SW480 (cell line): Measurements from ENCODE around the gene CLEC18A.
"Not testable (repeated sequence)": the region's sequence is repeated elsewhere in the genome, so short reads cannot be mapped to it uniquely, and the experiment has no call there.

Experiments used
- DNase-seq: peaks from one replicate; pipeline ENCODE4 v3.0.0-alpha.2; 2016; ENCODE audit warnings: low spot score

CLEC18A gene

DNA sequence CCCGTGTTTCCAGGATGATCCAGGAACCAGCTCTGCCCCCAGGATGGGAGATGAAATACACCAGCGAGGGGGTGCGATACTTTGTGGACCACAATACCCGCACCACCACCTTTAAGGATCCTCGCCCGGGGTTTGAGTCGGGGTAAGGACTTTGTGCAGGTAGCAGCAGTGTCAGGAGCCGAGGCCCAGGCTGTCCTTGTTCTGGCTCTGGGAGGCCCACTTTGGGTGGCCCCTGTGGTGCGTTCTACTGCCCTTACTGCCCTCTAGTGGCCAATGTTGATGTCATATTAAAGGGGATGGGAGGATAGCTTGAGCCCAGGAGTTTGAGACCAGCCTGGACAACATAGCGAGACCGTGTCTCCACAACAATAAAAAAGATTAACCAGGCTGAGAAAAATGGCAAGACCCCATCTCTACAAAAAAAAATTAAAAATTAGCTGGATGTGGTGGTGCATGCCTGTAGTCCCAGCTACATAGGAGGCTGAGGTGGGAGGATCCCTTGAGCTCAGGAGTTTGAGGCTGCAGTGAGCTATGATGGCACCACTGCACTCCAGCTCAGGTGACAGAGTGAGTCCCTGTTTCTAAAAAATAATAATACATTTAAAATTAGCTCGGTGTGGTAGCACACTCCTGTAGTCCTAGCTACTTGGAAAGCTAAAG lies 20.9 kb upstream of the CLEC18A start:
- DNase-seq, result peak; percentile 29

DNA sequence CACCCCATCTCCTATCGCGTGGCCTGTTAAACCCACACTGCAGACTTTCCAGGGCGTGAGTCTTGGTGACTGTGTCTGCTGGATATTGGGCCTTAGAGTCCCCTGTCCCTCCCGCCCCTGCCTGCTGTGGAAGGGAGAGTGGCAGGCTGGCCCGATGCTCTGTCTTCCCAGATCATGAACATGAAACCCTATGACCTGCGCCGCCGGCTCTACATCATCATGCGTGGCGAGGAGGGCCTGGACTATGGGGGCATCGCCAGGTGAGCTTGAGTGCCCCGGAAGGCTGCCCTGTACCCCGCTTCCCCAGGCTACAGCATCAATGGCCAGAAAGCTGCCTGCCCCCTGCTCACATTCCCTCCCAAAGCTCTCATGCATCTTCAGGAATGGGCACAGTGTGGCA lies 19.5 kb upstream of the CLEC18A start:
- no peak for DNase-seq

- no peak for DNase-seq
Measured at GRCh38 chr16:69932228-69932627, 18.9 kb upstream of the CLEC18A start.

- no peak for DNase-seq
Measured at GRCh38 chr16:69932691-69933392, 18.3 kb upstream of the CLEC18A start.

GRCh38 chr16:69934044-69934443 lies 17.1 kb upstream of the CLEC18A start:
- no peak for DNase-seq

DNA sequence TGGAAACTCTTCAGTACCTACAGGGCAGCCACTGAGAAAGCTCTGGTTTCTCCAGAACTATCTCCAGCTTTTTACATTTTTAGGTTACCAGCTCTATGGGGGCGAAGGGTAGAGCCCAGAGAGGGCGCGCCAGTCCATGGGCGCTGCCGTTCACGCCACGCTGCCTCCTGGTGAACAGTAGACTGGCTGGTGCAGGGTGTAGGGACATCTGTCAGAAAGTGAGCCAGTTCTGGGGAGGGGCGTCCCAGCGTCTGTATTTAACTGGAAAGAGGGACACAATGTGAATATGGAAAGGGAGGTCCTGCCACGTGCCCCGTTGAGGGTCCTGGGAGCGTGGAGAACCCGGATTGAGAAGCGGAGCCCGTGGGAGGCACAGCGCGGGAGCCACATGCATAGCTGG lies 16.4 kb upstream of the CLEC18A start:
- no peak for DNase-seq

DNA sequence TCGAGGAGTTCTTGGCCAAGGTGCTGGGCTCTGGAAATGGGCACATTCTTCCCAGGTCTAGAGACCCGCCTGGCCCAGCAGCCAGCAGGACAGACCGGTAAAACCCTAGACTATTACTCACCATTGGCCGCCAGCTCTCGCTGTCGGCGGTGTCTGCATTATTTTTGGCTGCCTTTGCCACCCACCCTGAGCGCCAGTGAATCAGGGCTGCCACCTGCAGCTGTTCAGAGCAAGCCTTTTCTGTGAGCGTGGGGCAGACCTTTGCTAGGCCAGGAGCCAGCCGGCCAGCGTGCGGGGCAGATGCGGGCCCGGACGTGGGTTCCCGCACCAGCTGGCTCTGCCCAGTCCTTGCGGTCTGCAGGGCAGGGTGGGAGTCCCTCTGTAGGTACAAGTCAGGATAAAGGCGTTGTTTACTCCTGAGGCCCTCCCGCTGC lies 15.8 kb upstream of the CLEC18A start:
- no peak for DNase-seq

- DNase-seq, result no peak
Measured at GRCh38 chr16:69935740-69936139, 15.4 kb upstream of the CLEC18A start.

- no peak for DNase-seq
Measured at GRCh38 chr16:69936252-69936651, 14.9 kb upstream of the CLEC18A start.

GRCh38 chr16:69936751-69937211 lies 14.4 kb upstream of the CLEC18A start:
- DNase-seq, result no peak

- DNase-seq, result no peak
Measured at GRCh38 chr16:69937465-69937951, 13.6 kb upstream of the CLEC18A start.

DNA sequence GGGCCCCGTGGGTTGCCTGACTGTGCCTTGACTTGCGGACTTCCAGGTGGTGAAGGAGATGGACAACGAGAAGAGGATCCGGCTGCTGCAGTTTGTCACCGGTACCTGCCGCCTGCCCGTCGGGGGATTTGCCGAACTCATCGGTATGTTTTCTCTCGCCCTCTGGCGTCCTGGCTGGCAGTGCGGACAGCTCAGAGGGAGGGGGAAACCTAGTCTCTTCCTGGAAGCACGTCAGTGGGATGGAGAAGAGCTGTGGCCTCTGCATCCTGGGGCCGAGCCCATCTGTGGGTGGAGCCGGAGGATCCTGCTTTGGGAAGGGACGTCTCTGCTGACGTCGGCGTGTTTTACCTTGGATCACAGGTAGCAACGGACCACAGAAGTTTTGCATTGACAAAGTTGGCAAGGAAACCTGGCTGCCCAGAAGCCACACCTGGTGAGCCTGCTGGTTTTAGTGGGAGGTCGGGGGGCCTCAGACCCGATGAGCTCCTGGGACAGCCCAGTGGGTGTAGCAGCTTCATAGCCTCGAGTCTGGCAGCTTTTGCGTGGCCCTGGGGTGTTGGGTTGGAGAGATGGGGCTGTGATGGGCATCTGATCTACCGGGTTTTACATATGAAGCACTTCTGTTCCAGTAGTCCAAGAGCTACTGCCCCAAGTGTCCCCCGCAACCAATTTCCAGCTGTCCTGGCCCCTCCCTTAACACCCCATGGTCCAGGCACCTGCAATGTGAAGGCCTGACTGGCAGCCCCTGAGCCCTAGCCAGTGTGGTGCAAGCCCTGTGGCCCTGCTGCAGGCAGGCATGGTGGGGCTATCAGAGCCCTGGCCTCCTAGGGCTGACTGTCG lies 11.9 kb upstream of the CLEC18A start:
- DNase-seq, result no peak

DNA sequence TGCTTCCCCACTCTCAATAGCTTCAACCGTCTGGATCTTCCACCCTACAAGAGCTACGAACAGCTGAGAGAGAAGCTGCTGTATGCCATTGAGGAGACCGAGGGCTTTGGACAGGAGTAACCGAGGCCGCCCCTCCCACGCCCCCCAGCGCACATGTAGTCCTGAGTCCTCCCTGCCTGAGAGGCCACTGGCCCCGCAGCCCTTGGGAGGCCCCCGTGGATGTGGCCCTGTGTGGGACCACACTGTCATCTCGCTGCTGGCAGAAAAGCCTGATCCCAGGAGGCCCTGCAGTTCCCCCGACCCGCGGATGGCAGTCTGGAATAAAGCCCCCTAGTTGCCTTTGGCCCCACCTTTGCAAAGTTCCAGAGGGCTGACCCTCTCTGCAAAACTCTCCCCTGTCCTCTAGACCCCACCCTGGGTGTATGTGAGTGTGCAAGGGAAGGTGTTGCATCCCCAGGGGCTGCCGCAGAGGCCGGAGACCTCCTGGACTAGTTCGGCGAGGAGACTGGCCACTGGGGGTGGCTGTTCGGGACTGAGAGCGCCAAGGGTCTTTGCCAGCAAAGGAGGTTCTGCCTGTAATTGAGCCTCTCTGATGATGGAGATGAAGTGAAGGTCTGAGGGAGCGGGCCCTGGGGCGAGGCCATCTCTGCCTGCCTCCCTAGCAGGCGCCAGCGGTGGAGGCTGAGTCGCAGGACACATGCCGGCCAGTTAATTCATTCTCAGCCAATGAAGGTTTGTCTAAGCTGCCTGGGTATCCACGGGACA lies 11.1 kb upstream of the CLEC18A start:
- no peak for DNase-seq

DNA sequence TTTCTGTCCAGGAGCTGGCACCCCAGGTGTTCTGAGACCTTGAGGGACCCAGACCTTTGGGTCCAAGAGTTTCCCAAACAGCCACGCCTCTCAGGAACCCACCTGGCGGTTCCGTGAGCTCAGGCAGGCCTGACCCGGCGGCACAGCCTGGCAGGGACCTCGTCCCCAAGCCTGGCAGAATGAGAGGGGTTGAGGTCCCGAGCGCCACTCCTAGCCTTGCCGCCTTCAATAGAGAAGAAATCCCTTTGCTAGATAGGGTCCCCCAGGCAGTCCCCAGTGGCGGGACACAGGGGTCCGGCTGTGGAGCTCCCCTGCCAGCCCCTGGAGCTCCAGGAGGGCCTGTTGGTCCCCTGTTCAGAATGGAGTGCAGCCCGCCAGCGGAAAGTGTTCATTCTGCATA lies 10.5 kb upstream of the CLEC18A start:
- no peak for DNase-seq

DNA sequence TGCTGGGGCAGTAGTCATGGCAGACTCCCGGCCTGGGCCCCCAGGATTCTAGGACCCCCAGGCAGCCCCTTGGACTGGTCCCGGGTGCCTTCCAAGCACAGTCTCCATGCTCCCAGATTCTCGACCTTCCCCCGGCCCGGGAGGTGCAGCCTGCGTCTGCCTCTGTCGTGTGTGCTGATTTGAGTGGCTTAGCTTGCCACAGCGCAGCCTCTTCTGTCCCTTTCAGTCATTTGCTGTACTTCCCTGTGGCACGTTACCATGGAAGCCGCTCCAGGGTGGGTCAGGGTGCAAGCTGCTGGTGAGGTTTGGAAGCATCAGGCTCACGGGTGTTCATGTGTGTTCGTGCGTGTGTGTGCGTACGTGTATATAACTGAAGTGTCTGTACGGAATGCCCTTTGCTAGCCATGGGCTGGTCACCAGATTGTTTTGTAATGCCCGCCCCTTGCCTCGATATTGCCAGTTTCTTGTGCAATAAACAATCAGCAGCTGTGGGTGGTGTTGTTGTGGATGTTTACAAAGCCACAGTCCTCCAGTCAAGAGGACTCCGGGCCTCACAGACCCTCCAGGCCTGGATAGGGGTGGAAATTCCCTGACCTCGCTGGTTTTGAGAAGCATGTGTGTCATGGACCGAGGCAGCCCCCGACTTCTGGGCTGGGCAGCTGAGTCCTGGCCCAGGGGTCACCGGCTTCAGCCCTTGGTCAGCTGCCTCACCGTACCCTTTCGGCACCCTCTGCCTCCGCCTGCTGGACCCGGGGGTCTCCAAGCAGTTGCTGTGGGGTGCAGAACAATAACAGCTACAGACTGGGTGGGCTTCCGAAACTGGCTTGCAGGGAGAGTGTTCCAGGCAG lies 9.7 kb upstream of the CLEC18A start:
- no peak for DNase-seq

DNA sequence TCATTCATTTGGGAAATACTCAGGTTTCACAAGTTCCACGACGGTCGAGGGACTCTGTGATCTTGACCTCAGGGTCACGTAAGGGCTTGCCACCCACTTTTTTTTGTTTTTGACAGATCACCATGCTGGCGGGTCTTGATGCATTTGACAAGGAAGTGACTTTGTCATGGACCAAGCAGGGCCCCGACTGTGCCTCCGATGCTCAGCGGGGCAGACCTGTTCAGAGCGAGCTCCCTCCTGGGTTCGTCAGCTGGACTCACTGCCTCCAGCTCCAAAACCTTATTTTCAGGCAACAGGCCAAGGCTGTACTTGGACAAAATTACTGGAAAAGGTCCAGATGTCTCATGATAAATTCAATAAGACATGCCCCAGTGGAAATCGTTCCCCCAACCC lies 9.0 kb upstream of the CLEC18A start:
- DNase-seq, result no peak

DNA sequence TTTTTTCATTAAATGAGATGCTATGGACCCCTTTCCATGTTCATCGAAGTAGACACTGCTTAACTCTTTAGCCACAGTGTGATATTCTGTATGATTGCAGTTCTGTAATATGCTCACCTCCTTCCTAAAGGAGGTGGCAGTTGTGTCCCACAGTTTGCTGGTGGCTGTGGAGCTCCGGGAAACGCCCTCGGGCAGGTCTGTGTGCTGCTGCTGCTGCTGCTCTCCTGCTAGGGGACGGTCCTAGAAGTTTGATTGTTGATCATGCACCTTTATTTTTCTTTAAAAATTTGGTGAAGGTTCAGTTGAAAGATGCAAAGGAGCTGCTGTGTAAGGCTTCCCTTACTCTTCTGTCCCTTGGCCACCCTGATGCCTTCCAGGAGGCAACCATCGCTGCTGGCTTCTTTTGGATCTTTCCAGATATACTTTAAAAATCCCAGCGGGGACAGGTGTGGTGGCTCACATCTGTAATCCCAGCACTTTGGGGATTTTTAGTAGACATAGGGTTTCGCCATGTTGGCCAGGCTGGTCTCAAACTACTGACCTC lies 8.4 kb upstream of the CLEC18A start:
- no peak for DNase-seq

GRCh38 chr16:69943241-69944036 lies 7.7 kb upstream of the CLEC18A start:
- not testable (repeated sequence) for DNase-seq

GRCh38 chr16:69950411-69950810 lies 723 bp upstream of the CLEC18A start:
- not testable (repeated sequence) for DNase-seq

DNA sequence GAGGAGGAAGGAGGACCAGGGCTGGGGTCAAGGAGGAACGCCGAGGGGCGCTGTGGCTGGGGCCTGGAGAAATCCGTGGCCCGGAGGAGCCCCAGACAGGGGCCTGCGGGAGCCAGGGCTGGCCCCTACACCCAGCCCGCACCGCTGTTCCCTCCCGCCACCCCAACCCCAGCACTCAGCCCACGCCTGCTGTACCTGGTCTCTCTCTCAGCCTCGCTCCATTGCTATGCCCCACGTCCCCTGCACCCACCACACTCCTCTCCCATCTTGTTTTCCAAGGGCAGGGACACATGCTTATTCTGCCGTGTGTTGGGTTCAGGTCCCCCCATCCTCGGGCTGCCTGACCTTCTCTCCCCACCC lies 518 bp downstream of the CLEC18A start:
- not testable (repeated sequence) for DNase-seq
